Mononuclear cell (primary cell): ENCODE results near the gene NRN1L. TPM values are rescaled to one million over a fixed set of nuclear protein-coding genes. Genes with fewer than 3 reads are reported as not detected.
"Not testable (repeated sequence)": the region's sequence is repeated elsewhere in the genome, so short reads cannot be mapped to it uniquely, and the experiment has no call there.

Experiments
- H3K27me3 ChIP-seq: 2 replicates; pipeline ENCODE4 v1.6.0; 2011; ENCODE audit warnings: low read length, control low read depth; ENCODE audit not compliant: insufficient read depth
- H3K4me1 ChIP-seq: 2 replicates; pipeline ENCODE4 v1.5.1; 2011; ENCODE audit warnings: mild to moderate bottlenecking, low read length, control low read depth; ENCODE audit not compliant: insufficient read depth
- H3K4me3 ChIP-seq: 2 replicates; pipeline ENCODE4 v1.5.1; 2011; ENCODE audit warnings: mild to moderate bottlenecking, low read length, moderate library complexity
- H3K9me3 ChIP-seq: 2 replicates; pipeline ENCODE4 v1.5.1; 2011; ENCODE audit warnings: low read depth, mild to moderate bottlenecking, control low read depth, low read length
- total RNA-seq: library from RNA; depleted of rRNA; stranded (reverse); fragments of >200 nt; gene quantifications from one replicate; pipeline ENCODE4 v1.2.3, GENCODE V29; 2012

The NRN1L gene
- total RNA-seq, 1 donor, result not detected

DNA sequence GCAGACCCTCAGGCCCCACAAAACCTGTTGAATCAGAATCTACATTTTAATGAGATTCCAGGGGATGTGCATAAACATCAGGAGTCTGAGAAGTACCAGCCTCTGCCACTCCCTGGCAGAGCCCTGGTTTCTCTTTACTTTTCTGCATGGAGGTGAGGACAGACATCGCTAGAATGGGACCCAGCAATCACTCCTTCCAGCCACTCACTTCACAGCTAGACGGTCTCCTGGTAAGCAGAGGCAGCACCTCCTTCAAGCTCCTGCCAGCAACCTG lies 30.7 kb downstream of the NRN1L start:
- not testable (repeated sequence) for H3K27me3 ChIP-seq, H3K9me3 ChIP-seq, H3K4me3 ChIP-seq, H3K4me1 ChIP-seq

GRCh38 chr16:67915831-67916723 lies 31.4 kb downstream of the NRN1L start:
- H3K4me1 ChIP-seq, result peaks cover 3% of the 10 kb centered on the region
- H3K9me3 ChIP-seq, result no peaks in the 10 kb centered on the region
- H3K4me3 ChIP-seq, result no peak overlapping the region
- no peaks in the 10 kb centered on the region for H3K27me3 ChIP-seq

DNA sequence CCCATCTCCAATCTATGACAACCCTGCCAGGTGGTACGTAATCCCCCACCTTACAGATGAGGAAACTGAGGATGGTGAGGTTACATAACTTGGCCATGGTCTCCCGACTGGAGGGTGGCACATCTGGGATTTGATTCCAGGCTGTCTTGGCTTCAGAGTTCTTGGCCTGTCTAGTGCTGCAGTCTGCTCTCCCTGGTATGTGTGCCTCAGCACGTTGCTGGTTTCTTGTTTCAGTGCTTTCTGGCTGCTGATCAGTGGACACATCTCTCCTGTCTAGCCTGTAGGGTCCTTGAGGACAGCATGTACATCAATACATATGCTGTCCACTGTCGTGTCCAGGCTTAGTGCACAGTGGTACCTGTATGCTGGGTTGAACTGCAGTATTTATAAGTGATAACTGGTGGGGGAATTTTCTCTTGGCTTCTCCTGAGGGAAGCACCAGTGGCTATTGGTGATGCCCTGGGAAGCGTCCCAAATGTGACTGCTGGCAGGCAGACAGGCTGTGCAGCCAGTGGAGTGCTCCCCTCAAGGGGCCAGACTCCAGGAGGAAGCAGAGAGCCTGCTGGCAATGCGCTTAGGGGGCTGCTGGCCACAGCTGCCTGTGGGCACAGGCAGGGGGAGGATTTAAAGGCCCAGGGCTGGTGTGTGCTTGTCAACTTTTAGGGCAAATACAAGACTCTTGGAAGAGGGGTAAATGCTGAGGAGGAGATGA lies 32.6 kb downstream of the NRN1L start:
- Histone ChIP-seq H3K4me1 (peaks cover 3% of the 10 kb centered on the region), H3K27me3 (no peaks in the 10 kb centered on the region), H3K9me3 (no peaks in the 10 kb centered on the region), H3K4me3 (no peak overlapping the region)

- Histone ChIP-seq H3K27me3 (no peaks in the 10 kb centered on the region), H3K4me1 (peaks cover 3% of the 10 kb centered on the region), H3K4me3 (no peak overlapping the region), H3K9me3 (no peaks in the 10 kb centered on the region)
These were observed 33.2 kb downstream of the NRN1L start for GRCh38 chr16:67917852-67918236.

GRCh38 chr16:67919622-67920221 lies 35.0 kb downstream of the NRN1L start:
- Histone ChIP-seq H3K4me1 (peaks cover 3% of the 10 kb centered on the region), H3K4me3 (no peak overlapping the region), H3K9me3 (no peaks in the 10 kb centered on the region), H3K27me3 (no peaks in the 10 kb centered on the region)

DNA sequence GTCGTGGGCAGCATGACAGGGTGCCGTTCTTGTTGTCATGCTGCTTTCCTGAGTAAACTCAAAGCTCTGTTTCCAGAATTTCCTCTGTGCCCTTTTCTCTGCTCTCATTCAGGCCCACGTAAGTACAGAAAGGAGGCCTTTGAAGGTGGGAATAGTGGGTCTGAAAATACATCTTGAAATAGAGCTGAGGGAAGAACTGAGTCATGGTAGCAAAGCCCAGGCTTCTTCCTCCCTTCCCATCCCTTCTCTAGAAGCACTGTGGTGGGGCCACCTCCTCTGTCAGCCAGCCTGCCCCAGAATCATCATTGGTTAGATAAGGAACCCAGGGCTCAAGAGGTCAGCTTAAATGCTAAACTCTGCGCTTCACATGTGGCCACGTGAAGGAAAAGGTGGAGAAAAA lies 37.5 kb downstream of the NRN1L start:
- Histone ChIP-seq H3K9me3 (no peaks in the 10 kb centered on the region), H3K27me3 (no peaks in the 10 kb centered on the region), H3K4me3 (no peak overlapping the region), H3K4me1 (peaks cover 3% of the 10 kb centered on the region)

GRCh38 chr16:67922740-67923139 lies 38.1 kb downstream of the NRN1L start:
- no peaks in the 10 kb centered on the region for H3K27me3 ChIP-seq
- H3K9me3 ChIP-seq, result no peaks in the 10 kb centered on the region

GRCh38 chr16:67923414-67924116 lies 38.9 kb downstream of the NRN1L start:
- H3K4me1 ChIP-seq, result no peaks in the 10 kb centered on the region
- H3K27me3 ChIP-seq, result no peaks in the 10 kb centered on the region
- no peaks in the 10 kb centered on the region for H3K9me3 ChIP-seq
- no peak overlapping the region for H3K4me3 ChIP-seq

More at GRCh38 chr16:67922740-67923139, 38.1 kb downstream of the NRN1L start:
- Histone ChIP-seq H3K4me3 (no peak overlapping the region), H3K4me1 (no peaks in the 10 kb centered on the region)

- no peak overlapping the region for H3K4me3 ChIP-seq
- H3K9me3 ChIP-seq, result no peaks in the 10 kb centered on the region
- no peaks in the 10 kb centered on the region for H3K4me1 ChIP-seq
- no peaks in the 10 kb centered on the region for H3K27me3 ChIP-seq
These were observed 39.6 kb downstream of the NRN1L start for GRCh38 chr16:67924140-67924906.

DNA sequence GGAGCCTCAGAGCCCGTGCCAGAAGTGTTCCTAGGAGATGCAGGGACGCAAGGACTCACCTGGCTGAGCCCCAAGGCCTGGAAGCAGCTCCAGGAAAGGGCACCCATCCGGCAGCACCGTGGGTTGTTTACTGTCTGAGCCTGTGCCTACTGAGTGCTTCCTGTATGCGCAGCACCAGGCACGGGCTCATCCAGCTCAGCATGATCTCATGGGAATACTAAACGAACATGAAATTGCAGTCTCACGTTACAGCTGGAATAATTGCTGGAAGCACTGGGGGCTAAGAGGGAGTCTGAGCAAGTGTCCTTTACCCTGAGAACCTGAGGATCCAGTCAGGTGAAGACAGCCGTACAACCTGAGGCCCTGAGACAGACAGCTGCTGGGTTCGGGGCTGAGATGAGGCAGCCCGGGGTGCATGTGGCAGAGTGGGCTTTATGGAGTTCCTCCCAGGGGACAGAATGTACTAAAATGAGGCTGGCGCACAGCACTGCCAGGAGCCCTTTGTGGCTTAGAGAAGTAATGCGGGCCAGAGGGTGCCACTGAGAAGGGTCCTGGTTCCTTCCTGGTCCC lies 41.6 kb downstream of the NRN1L start:
- Histone ChIP-seq H3K27me3 (no peaks in the 10 kb centered on the region), H3K4me1 (no peaks in the 10 kb centered on the region), H3K9me3 (no peaks in the 10 kb centered on the region), H3K4me3 (no peak overlapping the region)

DNA sequence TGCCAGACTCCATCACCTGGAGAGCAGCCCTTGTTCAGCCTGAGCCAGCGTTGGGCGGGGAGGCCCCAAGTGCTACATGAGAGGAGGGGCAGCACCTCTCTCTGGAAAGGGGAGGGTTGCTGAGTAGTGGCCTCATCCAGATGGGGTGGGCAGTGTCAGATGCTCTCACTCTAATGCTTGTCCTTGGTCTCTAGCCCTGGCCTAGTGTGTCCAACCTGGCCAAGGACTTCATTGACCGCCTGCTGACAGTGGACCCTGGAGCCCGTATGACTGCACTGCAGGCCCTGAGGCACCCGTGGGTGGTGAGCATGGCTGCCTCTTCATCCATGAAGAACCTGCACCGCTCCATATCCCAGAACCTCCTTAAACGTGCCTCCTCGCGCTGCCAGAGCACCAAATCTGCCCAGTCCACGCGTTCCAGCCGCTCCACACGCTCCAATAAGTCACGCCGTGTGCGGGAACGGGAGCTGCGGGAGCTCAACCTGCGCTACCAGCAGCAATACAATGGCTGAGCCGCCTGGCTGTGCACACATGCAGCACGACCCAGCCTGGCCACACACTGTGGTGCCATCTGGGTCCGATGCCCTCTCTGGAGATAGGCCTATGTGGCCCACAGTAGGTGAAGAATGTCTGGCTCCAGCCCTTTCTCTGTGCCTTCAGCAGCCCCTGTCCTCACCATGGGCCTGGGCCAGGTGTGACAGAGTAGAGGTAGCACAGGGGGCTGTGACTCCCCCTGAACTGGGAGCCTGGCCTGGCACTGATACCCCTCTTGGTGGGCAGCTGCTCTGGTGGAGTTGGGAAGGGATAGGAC lies 42.7 kb downstream of the NRN1L start:
- H3K9me3 ChIP-seq, result no peaks in the 10 kb centered on the region
- no peaks in the 10 kb centered on the region for H3K4me1 ChIP-seq
- no peaks in the 10 kb centered on the region for H3K27me3 ChIP-seq
- H3K4me3 ChIP-seq, result no peak overlapping the region

- H3K4me1 ChIP-seq, result no peaks in the 10 kb centered on the region
- H3K9me3 ChIP-seq, result no peaks in the 10 kb centered on the region
- H3K4me3 ChIP-seq, result no peak overlapping the region
- H3K27me3 ChIP-seq, result no peaks in the 10 kb centered on the region
These were observed 43.5 kb downstream of the NRN1L start for GRCh38 chr16:67928147-67928546.

- Histone ChIP-seq H3K27me3 (no peaks in the 10 kb centered on the region), H3K9me3 (no peaks in the 10 kb centered on the region), H3K4me3 (no peak overlapping the region), H3K4me1 (no peaks in the 10 kb centered on the region)
These were observed 44.1 kb downstream of the NRN1L start for GRCh38 chr16:67928561-67929364.
